Tibial nerve (tissue), 4 donors: ENCODE measurements around the gene SHC2.

Experiments
- CTCF ChIP-seq, 5 experiments: fragments of 200-600 bp in 3 of 5; fragments of 450-650 bp in 2 of 5; sonication (generic) in 3 of 5; IDR thresholded peaks; one replicate each; pipeline ENCODE4 v1.5.1; 2016 to 2019; ENCODE audit warnings: antibody characterized with exemption in 5 of 5, mild to moderate bottlenecking in 3 of 5, moderate library complexity in 2 of 5
- EP300 ChIP-seq, 2 donors: sonication (generic); formaldehyde crosslinking; IDR thresholded peaks; one replicate each; pipeline ENCODE4 v1.6.1; 2017; ENCODE audit warnings: antibody characterized with exemption in 2 of 2, mild to moderate bottlenecking in 1 of 2
- POLR2A ChIP-seq, 2 donors: fragments of 450-650 bp; IDR thresholded peaks; one replicate each; pipeline ENCODE4 v1.6.1; 2017; ENCODE audit warnings: antibody characterized with exemption in 2 of 2, mild to moderate bottlenecking in 2 of 2, moderate library complexity in 2 of 2

GRCh38 chr19:389255-389934, 71.4 kb downstream of the SHC2 start:
- TF ChIP-seq POLR2A (IDR thresholded peaks at IDR 0.05) (no peak), CTCF (IDR thresholded peaks at IDR 0.05) (no peak), EP300 (IDR thresholded peaks at IDR 0.05) (no peak)
